HG03442 (cell line): ENCODE data around the gene UACA.
"Not testable (repeated sequence)": the region's sequence is repeated elsewhere in the genome, so short reads cannot be mapped to it uniquely, and the experiment has no call there.

ENCODE experiments used
- ATAC-seq: cut with Tn5 transposase; IDR thresholded peaks from one replicate; pipeline ENCODE4 v1.9.1; 2021; ENCODE audit warnings: mild to moderate bottlenecking, moderate library complexity; ENCODE audit not compliant: unreplicated experiment

UACA gene

GRCh38 chr15:70672081-70672480 lies 91.3 kb downstream of the UACA start:
- ATAC-seq, result no peak

GRCh38 chr15:70670680-70671079 lies 92.7 kb downstream of the UACA start:
- no peak for ATAC-seq

- ATAC-seq, result no peak
Observed at GRCh38 chr15:70669966-70670658, 93.2 kb downstream of the UACA start.

- ATAC-seq, result peak; percentile 82
Observed at GRCh38 chr15:70669006-70669602, 94.3 kb downstream of the UACA start.

GRCh38 chr15:70665599-70665998 lies 97.8 kb downstream of the UACA start:
- ATAC-seq, result no peak

GRCh38 chr15:70664494-70664893 lies 98.9 kb downstream of the UACA start:
- no peak for ATAC-seq

- ATAC-seq, result not testable (repeated sequence)
Observed at GRCh38 chr15:70663069-70663468, 100.3 kb downstream of the UACA start.

- ATAC-seq, result no peak
Observed at GRCh38 chr15:70659662-70660061, 103.7 kb downstream of the UACA start.

GRCh38 chr15:70658641-70659040 lies 104.7 kb downstream of the UACA start:
- no peak for ATAC-seq

GRCh38 chr15:70653426-70653825 lies 109.9 kb downstream of the UACA start:
- ATAC-seq, result no peak

- no peak for ATAC-seq
Observed at GRCh38 chr15:70652341-70652740, 111.0 kb downstream of the UACA start.

- ATAC-seq, result no peak
Observed at GRCh38 chr15:70651303-70651845, 112.0 kb downstream of the UACA start.

- no peak for ATAC-seq
Observed at GRCh38 chr15:70650567-70651302, 112.6 kb downstream of the UACA start.

GRCh38 chr15:70647396-70647795 lies 116.0 kb downstream of the UACA start:
- no peak for ATAC-seq

GRCh38 chr15:70646169-70646568 lies 117.2 kb downstream of the UACA start:
- ATAC-seq, result no peak

GRCh38 chr15:70643783-70644125 lies 119.6 kb downstream of the UACA start:
- no peak for ATAC-seq

- no peak for ATAC-seq
Observed at GRCh38 chr15:70643106-70643782, 120.1 kb downstream of the UACA start.

- no peak for ATAC-seq
Observed at GRCh38 chr15:70636540-70637165, 126.7 kb downstream of the UACA start.

- no peak for ATAC-seq
Observed at GRCh38 chr15:70635895-70636294, 127.5 kb downstream of the UACA start.

- ATAC-seq, result no peak
Observed at GRCh38 chr15:70633991-70634390, 129.4 kb downstream of the UACA start.
